AG04450 (cell line): ENCODE measurements around the gene FNDC3B. TPM values are rescaled to one million over a fixed set of nuclear protein-coding genes. Genes with fewer than 3 reads are reported as not detected.
"Not testable (repeated sequence)": the region's sequence is repeated elsewhere in the genome, so short reads cannot be mapped to it uniquely, and the experiment has no call there.

Source experiments
- CTCF ChIA-PET: fragments of 300-600, 350-600 bp; formaldehyde crosslinking; extraction: SDS; loops from one replicate; lab custom pipeline; 2022; ENCODE audit warnings: antibody characterized with exemption, inconsistent platforms; lab: Charles Lee
- POLR2A ChIA-PET: fragments of 350-600 bp; formaldehyde crosslinking; extraction: SDS; loops from one replicate; lab custom pipeline; 2021; ENCODE audit warnings: antibody characterized with exemption, inconsistent platforms; lab: Yijun Ruan, JAX
- DNase-seq: peaks from one replicate; pipeline ENCODE4 v3.0.0-alpha.2; 2011; ENCODE audit warnings: low read depth, low spot score
- H3K27ac ChIP-seq: one replicate; pipeline ENCODE4 v1.5.1; 2012; ENCODE audit warnings: low read depth, low read length, control low read depth
- H3K27me3 ChIP-seq: one replicate; pipeline ENCODE4 v1.6.0; 2012; ENCODE audit warnings: low read length; ENCODE audit not compliant: control insufficient read depth, insufficient read depth
- H3K4me3 ChIP-seq: 2 replicates; pipeline ENCODE4 v1.5.1; 2011; ENCODE audit warnings: mild to moderate bottlenecking, low read depth, low read length, control low read depth
- H3K9me3 ChIP-seq: 2 replicates; pipeline ENCODE4 v1.5.1; 2012; ENCODE audit warnings: low read length; ENCODE audit not compliant: control insufficient read depth, insufficient read depth
- CTCF ChIP-seq: IDR thresholded peaks from 2 replicates; pipeline ENCODE4 v1.5.1; 2011; ENCODE audit warnings: low read depth, low read length, control low read depth, inconsistent platforms
- polyA minus RNA-seq: library from RNA; depleted of rRNA, polyadenylated mRNA; stranded (reverse); fragments of >200 nt; gene quantifications from 2 replicates; pipeline ENCODE4 v1.2.3, GENCODE V29; 2011; rRNA and poly(A)+ RNA removed
- polyA plus RNA-seq: library from polyadenylated mRNA; depleted of rRNA; stranded (reverse); fragments of >200 nt; gene quantifications from 2 replicates; pipeline ENCODE4 v1.2.3, GENCODE V29; 2011; rRNA removed

The FNDC3B gene
- polyA plus RNA-seq (39.5 and 59.0 TPM in 2 replicates), polyA minus RNA-seq (152 and 170 TPM in 2 replicates)

- POLR2A ChIA-PET = interaction anchor here (0.6 to 1.4 kb wide), 15 partner anchors 11 to 736 kb away, joined by 3 to 5 read pairs (median 3); no protein-coding TSS in a partner anchor
- Histone ChIP-seq H3K4me3 (peak within 1 kb of the TSS; percentile 79), H3K27ac (peak within 1 kb of the TSS; percentile 97), H3K9me3 (no peaks in the 10 kb centered on the region; the same call in none of the 2 replicates), H3K27me3 (no peaks in the 10 kb centered on the region)
- DNase-seq = peak; percentile 90
- CTCF ChIA-PET = no interaction called here
- TF ChIP-seq CTCF = no peak
Measured at GRCh38 chr3:172039436-172040077, at the start of gene FNDC3B. Gene FNDC3B (plus strand): TSS chr3:172039578. CDS start chr3:172112480, 72,902 bp downstream.

- H3K27me3 ChIP-seq, POLR2A ChIA-PET, H3K27ac ChIP-seq, H3K4me3 ChIP-seq, DNase-seq, H3K9me3 ChIP-seq, CTCF ChIA-PET: not testable (repeated sequence)
Measured at GRCh38 chr3:171990239-171990638, 49.1 kb upstream of the FNDC3B start.

- no peak overlapping the region for H3K4me3 ChIP-seq
- H3K27me3 ChIP-seq = no peaks in the 10 kb centered on the region
- TF ChIP-seq CTCF = no peak
- ChIA-PET CTCF (no interaction called here), POLR2A (interaction anchor here (0.8 to 1.1 kb wide), 2 partner anchors 48 to 49 kb away, joined by 3 read pairs; partner anchors contain the start of gene FNDC3B)
- H3K9me3 ChIP-seq = no peaks in the 10 kb centered on the region
- no peak overlapping the region for H3K27ac ChIP-seq
- no peak for DNase-seq
Measured at GRCh38 chr3:171991166-171991565, 48.2 kb upstream of the FNDC3B start.

- POLR2A ChIA-PET = interaction anchor here (0.5 to 2.2 kb wide), 9 partner anchors 12 to 249 kb away, joined by 3 to 5 read pairs (median 4); partner anchors contain the start of genes FNDC3B and PLD1
- Histone ChIP-seq H3K27ac (no peak overlapping the region), H3K4me3 (no peak overlapping the region), H3K9me3 (peaks cover 3% of the 10 kb centered on the region; the same call in 1 of the 2 replicates), H3K27me3 (no peaks in the 10 kb centered on the region)
- CTCF ChIA-PET = interaction anchor here (0.9 kb wide), 1 partner anchor 291 kb away, joined by 4 read pairs; no protein-coding TSS in a partner anchor
- DNase-seq = peak; percentile 88
- TF ChIP-seq CTCF = no peak
Measured at GRCh38 chr3:171994646-171995428, 44.5 kb upstream of the FNDC3B start.

- Histone ChIP-seq H3K27me3 (no peaks in the 10 kb centered on the region), H3K4me3 (no peak overlapping the region), H3K27ac (no peak overlapping the region), H3K9me3 (peaks cover 3% of the 10 kb centered on the region; the same call in 1 of the 2 replicates)
- no peak for DNase-seq
- no peak for TF ChIP-seq CTCF
- CTCF ChIA-PET = interaction anchor here (0.9 kb wide), 1 partner anchor 292 kb away, joined by 4 read pairs; no protein-coding TSS in a partner anchor
- POLR2A ChIA-PET = interaction anchor here (0.5 to 2.2 kb wide), 7 partner anchors 13 to 214 kb away, joined by 3 to 5 read pairs (median 4); partner anchors contain the start of genes FNDC3B and PLD1
Measured at GRCh38 chr3:171995486-171995885, 43.9 kb upstream of the FNDC3B start.
